WTC11 (cell line): ENCODE measurements around the gene MYO15A. TPM values are rescaled to one million over a fixed set of nuclear protein-coding genes. Genes with fewer than 3 reads are reported as not detected.

Experiments used
- ATAC-seq: fragments of 200-7000 bp; cut with Tn5 transposase; 2 replicates; pipeline ENCODE4 v1.10.0; 2021; ENCODE audit warnings: mild to moderate bottlenecking, moderate library complexity
- CTCF ChIA-PET: fragments of 300-600 bp; sonication (Branson Sonifier 250); formaldehyde crosslinking; loops from one replicate; lab custom pipeline; 2021; ENCODE audit warnings: antibody characterized with exemption; lab: Charles Lee
- POLR2A ChIA-PET: fragments of 350-600 bp; sonication (Branson Sonifier 250); formaldehyde crosslinking; loops from one replicate; lab custom pipeline; 2021; ENCODE audit warnings: antibody characterized with exemption; lab: Charles Lee
- DNase-seq: peaks from one replicate; pipeline ENCODE4 v3.0.0; 2021; ENCODE audit warnings: low spot score
- H3K27ac Mint-ChIP-seq: 2 replicates; pipeline ENCODE4 v1.8.0; 2021; ENCODE audit warnings: mixed read lengths
- H3K27me3 Mint-ChIP-seq: 2 replicates; pipeline ENCODE4 v1.8.0; 2021; ENCODE audit warnings: low read depth, mild to moderate bottlenecking, moderate library complexity, mixed read lengths
- H3K36me3 Mint-ChIP-seq: 2 replicates; pipeline ENCODE4 v1.8.0; 2021; ENCODE audit warnings: mixed read lengths
- H3K4me1 Mint-ChIP-seq: 2 replicates; pipeline ENCODE4 v1.8.0; 2022; ENCODE audit warnings: mixed read lengths
- H3K4me3 Mint-ChIP-seq: 2 replicates; pipeline ENCODE4 v1.8.0; 2021; ENCODE audit warnings: mild to moderate bottlenecking, moderate library complexity, mixed read lengths
- H3K9me3 Mint-ChIP-seq: 2 replicates; pipeline ENCODE4 v1.8.0; 2021; ENCODE audit warnings: mixed read lengths
- AFF4 ChIP-seq: sonication (generic); formaldehyde crosslinking; IDR thresholded peaks from 2 replicates; pipeline ENCODE4 v1.8.1; 2023; ENCODE audit warnings: mild to moderate bottlenecking, missing genetic modification reagents, borderline replicate concordance
- ATF6 ChIP-seq: sonication (generic); formaldehyde crosslinking; IDR thresholded peaks from 2 replicates; pipeline ENCODE4 v1.8.1; 2023; ENCODE audit warnings: mild to moderate bottlenecking, missing genetic modification reagents
- CREM ChIP-seq: sonication (generic); formaldehyde crosslinking; IDR thresholded peaks from 2 replicates; pipeline ENCODE4 v1.8.1; 2022; ENCODE audit warnings: mild to moderate bottlenecking, missing genetic modification reagents, moderate library complexity
- HMGA2 ChIP-seq: fragments of 250-450 bp; sonication (Bioruptor Pico); IDR thresholded peaks from 2 replicates; pipeline ENCODE4 v1.4.0; 2021; ENCODE audit warnings: mild to moderate bottlenecking, moderate library complexity
- IRF2 ChIP-seq: sonication (generic); formaldehyde crosslinking; IDR thresholded peaks from 2 replicates; pipeline ENCODE4 v1.8.0; 2022; ENCODE audit warnings: low read depth, missing genetic modification reagents, borderline replicate concordance
- NR1H2 ChIP-seq: sonication (generic); formaldehyde crosslinking; IDR thresholded peaks from 2 replicates; pipeline ENCODE4 v1.9.0; 2021; ENCODE audit warnings: mild to moderate bottlenecking, moderate library complexity, missing genetic modification reagents
- PRRX2 ChIP-seq: fragments of 250-450 bp; sonication (Bioruptor Pico); IDR thresholded peaks from 2 replicates; pipeline ENCODE4 v1.8.0; 2021; ENCODE audit warnings: mild to moderate bottlenecking
- RELA ChIP-seq: sonication (generic); formaldehyde crosslinking; IDR thresholded peaks from 2 replicates; pipeline ENCODE4 v1.8.1; 2022; ENCODE audit warnings: missing genetic modification reagents, mild to moderate bottlenecking, borderline replicate concordance
- TEAD4 ChIP-seq: sonication (generic); formaldehyde crosslinking; IDR thresholded peaks from 2 replicates; pipeline ENCODE4 v1.8.0; 2022; ENCODE audit warnings: mild to moderate bottlenecking, missing genetic modification reagents
- ZNF138 ChIP-seq: sonication (generic); formaldehyde crosslinking; conservative IDR thresholded peaks from 2 replicates; pipeline ENCODE4 v1.8.1; 2022; ENCODE audit warnings: mild to moderate bottlenecking, moderate library complexity, missing genetic modification reagents
- total RNA-seq: library from RNA; stranded (reverse); gene quantifications from 3 replicates; pipeline ENCODE4 v1.2.3, GENCODE V29; 2021
- TF ChIP-seq, protein P1 (sequence below): sonication (generic); formaldehyde crosslinking; IDR thresholded peaks from 2 replicates; pipeline ENCODE4 v1.8.0; 2022; ENCODE audit warnings: mild to moderate bottlenecking, missing genetic modification reagents
- TF ChIP-seq, protein P2 (sequence below): sonication (generic); formaldehyde crosslinking; IDR thresholded peaks from 2 replicates; pipeline ENCODE4 v1.8.0; 2023; ENCODE audit warnings: missing genetic modification reagents
- TF ChIP-seq, protein P3 (sequence below): sonication (generic); formaldehyde crosslinking; IDR thresholded peaks from 2 replicates; pipeline ENCODE4 v1.8.1; 2023; ENCODE audit warnings: mild to moderate bottlenecking, missing genetic modification reagents, moderate library complexity
- TF ChIP-seq, protein P4 (sequence below): sonication (generic); formaldehyde crosslinking; IDR thresholded peaks from 2 replicates; pipeline ENCODE4 v1.8.1; 2022; ENCODE audit warnings: mild to moderate bottlenecking, missing genetic modification reagents, moderate library complexity, borderline replicate concordance
- TF ChIP-seq, protein P5 (sequence below): sonication (generic); formaldehyde crosslinking; IDR thresholded peaks from 2 replicates; pipeline ENCODE4 v1.8.0; 2022; ENCODE audit warnings: mild to moderate bottlenecking, missing genetic modification reagents
- TF ChIP-seq, protein P6 (sequence below): sonication (generic); formaldehyde crosslinking; IDR thresholded peaks from 2 replicates; pipeline ENCODE4 v1.8.1; 2022; ENCODE audit warnings: mild to moderate bottlenecking, moderate library complexity, missing genetic modification reagents
- TF ChIP-seq, protein P7 (sequence below): sonication (generic); formaldehyde crosslinking; IDR thresholded peaks from 2 replicates; pipeline ENCODE4 v1.8.0; 2022; ENCODE audit warnings: mild to moderate bottlenecking, missing genetic modification reagents

The MYO15A gene
- total RNA-seq, 1 experiment from 2014 or later, result 2.6 TPM

- TF ChIP-seq, protein P1, sequence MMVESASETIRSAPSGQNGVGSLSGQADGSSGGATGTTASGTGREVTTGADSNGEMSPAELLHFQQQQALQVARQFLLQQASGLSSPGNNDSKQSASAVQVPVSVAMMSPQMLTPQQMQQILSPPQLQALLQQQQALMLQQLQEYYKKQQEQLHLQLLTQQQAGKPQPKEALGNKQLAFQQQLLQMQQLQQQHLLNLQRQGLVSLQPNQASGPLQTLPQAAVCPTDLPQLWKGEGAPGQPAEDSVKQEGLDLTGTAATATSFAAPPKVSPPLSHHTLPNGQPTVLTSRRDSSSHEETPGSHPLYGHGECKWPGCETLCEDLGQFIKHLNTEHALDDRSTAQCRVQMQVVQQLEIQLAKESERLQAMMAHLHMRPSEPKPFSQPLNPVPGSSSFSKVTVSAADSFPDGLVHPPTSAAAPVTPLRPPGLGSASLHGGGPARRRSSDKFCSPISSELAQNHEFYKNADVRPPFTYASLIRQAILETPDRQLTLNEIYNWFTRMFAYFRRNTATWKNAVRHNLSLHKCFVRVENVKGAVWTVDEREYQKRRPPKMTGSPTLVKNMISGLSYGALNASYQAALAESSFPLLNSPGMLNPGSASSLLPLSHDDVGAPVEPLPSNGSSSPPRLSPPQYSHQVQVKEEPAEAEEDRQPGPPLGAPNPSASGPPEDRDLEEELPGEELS (CRISPR knock-in tag), result no peak
- TF ChIP-seq, protein P2, sequence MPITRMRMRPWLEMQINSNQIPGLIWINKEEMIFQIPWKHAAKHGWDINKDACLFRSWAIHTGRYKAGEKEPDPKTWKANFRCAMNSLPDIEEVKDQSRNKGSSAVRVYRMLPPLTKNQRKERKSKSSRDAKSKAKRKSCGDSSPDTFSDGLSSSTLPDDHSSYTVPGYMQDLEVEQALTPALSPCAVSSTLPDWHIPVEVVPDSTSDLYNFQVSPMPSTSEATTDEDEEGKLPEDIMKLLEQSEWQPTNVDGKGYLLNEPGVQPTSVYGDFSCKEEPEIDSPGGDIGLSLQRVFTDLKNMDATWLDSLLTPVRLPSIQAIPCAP, result no peak
- TF ChIP-seq HMGA2 (CRISPR knock-in tag), result no peak
- TF ChIP-seq, protein P3, sequence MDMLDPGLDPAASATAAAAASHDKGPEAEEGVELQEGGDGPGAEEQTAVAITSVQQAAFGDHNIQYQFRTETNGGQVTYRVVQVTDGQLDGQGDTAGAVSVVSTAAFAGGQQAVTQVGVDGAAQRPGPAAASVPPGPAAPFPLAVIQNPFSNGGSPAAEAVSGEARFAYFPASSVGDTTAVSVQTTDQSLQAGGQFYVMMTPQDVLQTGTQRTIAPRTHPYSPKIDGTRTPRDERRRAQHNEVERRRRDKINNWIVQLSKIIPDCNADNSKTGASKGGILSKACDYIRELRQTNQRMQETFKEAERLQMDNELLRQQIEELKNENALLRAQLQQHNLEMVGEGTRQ (CRISPR knock-in tag), result peak; percentile 43; the same call in 1 of the 2 replicates
- TF ChIP-seq NR1H2 (CRISPR knock-in tag), result no peak
Measured at GRCh38 chr17:18183334-18184142, 75.0 kb downstream of the MYO15A start, which contains the start of gene ALKBH5 (continued).

DNA sequence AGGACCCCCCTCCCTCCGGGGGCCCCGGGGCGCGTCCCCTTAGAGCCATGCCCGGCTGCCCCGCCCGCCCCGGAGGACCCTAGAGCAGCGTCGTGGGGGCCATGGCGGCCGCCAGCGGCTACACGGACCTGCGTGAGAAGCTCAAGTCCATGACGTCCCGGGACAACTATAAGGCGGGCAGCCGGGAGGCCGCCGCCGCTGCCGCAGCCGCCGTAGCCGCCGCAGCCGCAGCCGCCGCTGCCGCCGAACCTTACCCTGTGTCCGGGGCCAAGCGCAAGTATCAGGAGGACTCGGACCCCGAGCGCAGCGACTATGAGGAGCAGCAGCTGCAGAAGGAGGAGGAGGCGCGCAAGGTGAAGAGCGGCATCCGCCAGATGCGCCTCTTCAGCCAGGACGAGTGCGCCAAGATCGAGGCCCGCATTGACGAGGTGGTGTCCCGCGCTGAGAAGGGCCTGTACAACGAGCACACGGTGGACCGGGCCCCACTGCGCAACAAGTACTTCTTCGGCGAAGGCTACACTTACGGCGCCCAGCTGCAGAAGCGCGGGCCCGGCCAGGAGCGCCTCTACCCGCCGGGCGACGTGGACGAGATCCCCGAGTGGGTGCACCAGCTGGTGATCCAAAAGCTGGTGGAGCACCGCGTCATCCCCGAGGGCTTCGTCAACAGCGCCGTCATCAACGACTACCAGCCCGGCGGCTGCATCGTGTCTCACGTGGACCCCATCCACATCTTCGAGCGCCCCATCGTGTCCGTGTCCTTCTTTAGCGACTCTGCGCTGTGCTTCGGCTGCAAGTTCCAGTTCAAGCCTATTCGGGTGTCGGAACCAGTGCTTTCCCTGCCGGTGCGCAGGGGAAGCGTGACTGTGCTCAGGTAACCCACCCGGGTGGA, 75.8 kb downstream of the MYO15A start:
- Mint-ChIP-seq H3K27me3 (no peaks in the 10 kb centered on the region), H3K27ac (peak overlapping the region; percentile 78), H3K4me1 (peaks cover 43% of the 10 kb centered on the region), H3K9me3 (no peaks in the 10 kb centered on the region), H3K36me3 (peaks cover 29% of the 10 kb centered on the region), H3K4me3 (peak overlapping the region; percentile 93)
- CTCF ChIA-PET, result interaction anchor here (0.9 to 4.3 kb wide), 10 partner anchors 9 to 63 kb away, joined by 3 to 44 read pairs (median 10); no protein-coding TSS in a partner anchor
- POLR2A ChIA-PET, result interaction anchor here (0.6 to 2.9 kb wide), 6 partner anchors 26 to 76 kb away, joined by 3 to 17 read pairs (median 4); partner anchors contain the start of gene MIEF2
- ATAC-seq, result no peak
- peak; percentile 54 for DNase-seq
- TF ChIP-seq, protein P4, sequence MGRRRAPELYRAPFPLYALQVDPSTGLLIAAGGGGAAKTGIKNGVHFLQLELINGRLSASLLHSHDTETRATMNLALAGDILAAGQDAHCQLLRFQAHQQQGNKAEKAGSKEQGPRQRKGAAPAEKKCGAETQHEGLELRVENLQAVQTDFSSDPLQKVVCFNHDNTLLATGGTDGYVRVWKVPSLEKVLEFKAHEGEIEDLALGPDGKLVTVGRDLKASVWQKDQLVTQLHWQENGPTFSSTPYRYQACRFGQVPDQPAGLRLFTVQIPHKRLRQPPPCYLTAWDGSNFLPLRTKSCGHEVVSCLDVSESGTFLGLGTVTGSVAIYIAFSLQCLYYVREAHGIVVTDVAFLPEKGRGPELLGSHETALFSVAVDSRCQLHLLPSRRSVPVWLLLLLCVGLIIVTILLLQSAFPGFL (CRISPR knock-in tag), result no peak
- TF ChIP-seq, protein P5, sequence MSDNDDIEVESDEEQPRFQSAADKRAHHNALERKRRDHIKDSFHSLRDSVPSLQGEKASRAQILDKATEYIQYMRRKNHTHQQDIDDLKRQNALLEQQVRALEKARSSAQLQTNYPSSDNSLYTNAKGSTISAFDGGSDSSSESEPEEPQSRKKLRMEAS (CRISPR knock-in tag), result no peak
- TF ChIP-seq, protein P6, sequence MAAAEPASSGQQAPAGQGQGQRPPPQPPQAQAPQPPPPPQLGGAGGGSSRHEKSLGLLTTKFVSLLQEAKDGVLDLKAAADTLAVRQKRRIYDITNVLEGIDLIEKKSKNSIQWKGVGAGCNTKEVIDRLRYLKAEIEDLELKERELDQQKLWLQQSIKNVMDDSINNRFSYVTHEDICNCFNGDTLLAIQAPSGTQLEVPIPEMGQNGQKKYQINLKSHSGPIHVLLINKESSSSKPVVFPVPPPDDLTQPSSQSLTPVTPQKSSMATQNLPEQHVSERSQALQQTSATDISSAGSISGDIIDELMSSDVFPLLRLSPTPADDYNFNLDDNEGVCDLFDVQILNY (CRISPR knock-in tag), result no peak
- TF ChIP-seq ZNF138 (CRISPR knock-in tag) (no peak), PRRX2 (CRISPR knock-in tag) (no peak), RELA (CRISPR knock-in tag) (no peak), AFF4 (CRISPR knock-in tag) (no peak), ATF6 (CRISPR knock-in tag) (0 out of 2 replicates have a peak, but pooled peaks have one; percentile 54), CREM (no peak), TEAD4 (CRISPR knock-in tag) (no peak), IRF2 (0 out of 2 replicates have a peak, but pooled peaks have one; percentile 35)
- TF ChIP-seq, protein P7, sequence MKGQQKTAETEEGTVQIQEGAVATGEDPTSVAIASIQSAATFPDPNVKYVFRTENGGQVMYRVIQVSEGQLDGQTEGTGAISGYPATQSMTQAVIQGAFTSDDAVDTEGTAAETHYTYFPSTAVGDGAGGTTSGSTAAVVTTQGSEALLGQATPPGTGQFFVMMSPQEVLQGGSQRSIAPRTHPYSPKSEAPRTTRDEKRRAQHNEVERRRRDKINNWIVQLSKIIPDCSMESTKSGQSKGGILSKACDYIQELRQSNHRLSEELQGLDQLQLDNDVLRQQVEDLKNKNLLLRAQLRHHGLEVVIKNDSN (CRISPR knock-in tag), result 0 out of 2 replicates have a peak, but pooled peaks have one; percentile 9
- TF ChIP-seq, protein P3 (CRISPR knock-in tag), result no peak
